ENCODE measurements around the gene SAFB2. TPM values are rescaled to one million over a fixed set of nuclear protein-coding genes. Genes with fewer than 3 reads are reported as not detected.
A peak's percentile ranks its signal among the peaks of the same experiment; 100 is the strongest.

The SAFB2 gene
- total RNA-seq, 1 experiment from 2014 or later = 76.1 TPM

GRCh38 chr19:5625641-5626040, 3.1 kb upstream of the SAFB2 start:
- Histone ChIP-seq H2BK5ac (ENCODE audit: insufficient read length, low read length) (no peak overlapping the region), H4K91ac (ENCODE audit: insufficient read length, low read depth, low read length) (no peak overlapping the region), H4K5ac (ENCODE audit: insufficient read length, low read depth, low read length) (no peak overlapping the region), H2BK12ac (ENCODE audit: insufficient read length, low read depth, low read length) (no peak overlapping the region), H2BK15ac (ENCODE audit: low read depth, low read length) (no peak overlapping the region), H3K23ac (ENCODE audit: insufficient read length, low read depth, low read length) (no peak overlapping the region), H2BK120ac (ENCODE audit: low read depth, low read length, poor library complexity, severe bottlenecking) (no peak overlapping the region), H3K18ac (ENCODE audit: insufficient read length, low read depth, low read length) (no peak overlapping the region), H3T11ph (ENCODE audit: low read length) (no peak overlapping the region), H3K9ac (ENCODE audit: extremely low read depth, insufficient read length, low read length) (no peak overlapping the region), H3K79me1 (ENCODE audit: insufficient read depth, low read depth, low read length, poor library complexity, severe bottlenecking) (peaks cover 21% of the 10 kb centered on the region), H2BK20ac (ENCODE audit: low read depth, low read length, poor library complexity, severe bottlenecking) (no peak overlapping the region), H3K79me2 (ENCODE audit: insufficient read depth, low read length) (peaks cover 72% of the 10 kb centered on the region), H3K4ac (ENCODE audit: low read depth, low read length) (no peak overlapping the region), H4K20me1 (ENCODE audit: control insufficient read depth, insufficient read depth, insufficient read length) (no peaks in the 10 kb centered on the region), H2AK5ac (ENCODE audit: insufficient read length, low read length) (no peak overlapping the region), H3K4me2 (ENCODE audit: insufficient read depth, insufficient read length, low read length) (no peak overlapping the region), H3K27me3 (ENCODE audit: insufficient read depth, low read length) (no peaks in the 10 kb centered on the region), H3K14ac (ENCODE audit: insufficient read depth, low read length) (no peak overlapping the region), H3K23me2 (ENCODE audit: insufficient read length, low read depth, low read length, poor library complexity, severe bottlenecking) (peaks cover 14% of the 10 kb centered on the region), H3K27ac (ENCODE audit: insufficient read length, low read depth, low read length) (no peak overlapping the region), H3K9me3 (ENCODE audit: control insufficient read depth, low read depth, low read length) (no peaks in the 10 kb centered on the region), H2AFZ (ENCODE audit: low read length) (no peak overlapping the region), H4K8ac (replicated peaks; ENCODE audit: insufficient read length, low read depth, low read length) (no peak overlapping the region), H3K56ac (ENCODE audit: insufficient read length, low read depth, low read length) (no peak overlapping the region), H3K4me1 (ENCODE audit: insufficient read depth, low read length) (no peaks in the 10 kb centered on the region; the same call in 1 of the 2 replicates)
- WGBS (ENCODE audit: extremely low coverage, insufficient read length, low lambda C conversion rate) = no CpG with 5 or more reads among the region's 12 CpGs
- H3K27me3 Mint-ChIP-seq (ENCODE audit: low read depth) = peaks cover 4% of the 10 kb centered on the region; the same call in 1 of the 2 replicates
- peaks cover 35 to 40% of the 10 kb centered on the region in 2 experiments for H3K4me1 Mint-ChIP-seq
- peak overlapping the region; percentile 100; a peak in 4 of 5 replicates for H3K4me3 Mint-ChIP-seq
- H3K36me3 Mint-ChIP-seq (ENCODE audit: insufficient read depth in 1 of 3, low read depth in 3 of 3) = peaks cover 43 to 78% (median 65%) of the 10 kb centered on the region in 3 experiments
- no peak for DNase-seq
- no peak for TF ChIP-seq CTCF (conservative IDR thresholded peaks at IDR 0.05)
- H3K27ac Mint-ChIP-seq = peak overlapping the region in 2 of 3 experiments; percentile 2 to 74; a peak in 4 of 7 replicates
- peaks cover 0 to 3% of the 10 kb centered on the region in 2 experiments; a peak in 3 of 5 replicates for H3K9me3 Mint-ChIP-seq
